Frontal cortex (tissue), 4 donors: ENCODE measurements around the gene PRG2. TPM values are rescaled to one million over a fixed set of nuclear protein-coding genes. Genes with fewer than 3 reads are reported as not detected.
"Not testable (repeated sequence)": the region's sequence is repeated elsewhere in the genome, so short reads cannot be mapped to it uniquely, and the experiment has no call there.

ENCODE experiments used
- DNase-seq, 2 donors: peaks; one replicate each; pipeline ENCODE4 v3.0.0; 2012; ENCODE audit warnings: low spot score in 2 of 2
- FAIRE-seq: peaks from 2 replicates; lab custom pipeline; 2012; peaks lifted over from hg19 to GRCh38; lab: Jason Lieb, UNC
- total RNA-seq: library from RNA; depleted of rRNA; stranded (reverse); fragments of >200 nt; gene quantifications from one replicate; pipeline ENCODE4 v1.2.3, GENCODE V29; 2014
- donor health status: control.
- donor health status: control.
- donor health status: control.

The PRG2 gene
- total RNA-seq, 1 donor from 2014 or later = not detected

- DNase-seq = no peak
- no peak for FAIRE-seq
Observed at GRCh38 chr11:57421805-57422204, 31.4 kb upstream of the PRG2 start.

DNA sequence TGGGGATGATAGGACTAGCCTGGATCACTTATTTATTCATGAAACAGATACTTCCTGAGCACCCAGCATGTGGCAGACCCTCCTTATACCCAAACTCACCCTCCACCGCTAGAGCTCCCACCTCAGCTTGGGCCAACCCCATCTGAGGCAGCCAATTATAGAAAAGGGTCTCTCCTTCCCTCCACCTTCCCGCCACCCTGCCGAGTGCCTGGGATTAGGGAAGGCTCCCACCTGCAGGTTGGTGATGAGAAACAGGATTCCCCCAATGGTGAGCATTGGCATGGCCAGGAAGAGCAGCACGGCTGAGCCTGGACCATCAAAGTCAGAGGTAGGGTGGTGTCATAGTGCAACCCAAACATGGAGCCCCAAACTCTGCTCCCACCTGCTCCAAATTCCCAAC is 30.6 kb upstream of the PRG2 start:
- DNase-seq = no peak
- no peak for FAIRE-seq

- no peak for FAIRE-seq
- DNase-seq = no peak
Observed at GRCh38 chr11:57419146-57419545, 28.7 kb upstream of the PRG2 start.

DNA sequence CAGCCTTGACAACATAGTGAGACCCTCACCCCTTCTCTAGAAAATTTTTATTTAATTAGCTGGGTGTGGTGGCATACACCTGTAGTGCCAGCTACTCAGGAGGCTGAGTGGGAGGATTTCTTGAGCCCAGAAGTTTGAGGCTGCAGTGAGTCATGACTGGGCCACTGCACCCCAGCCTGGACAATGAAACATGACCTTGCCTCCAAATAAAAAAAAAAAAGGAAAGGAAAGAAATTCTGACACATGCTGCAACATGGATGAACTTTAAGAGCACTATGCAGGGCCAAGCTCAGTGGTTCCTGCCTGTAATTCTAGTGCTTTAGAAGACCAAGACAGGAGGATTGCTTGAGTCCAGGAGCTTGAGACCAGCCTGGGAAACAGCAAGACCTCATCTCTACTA is 27.7 kb upstream of the PRG2 start:
- no peak for FAIRE-seq
- no peak for DNase-seq

- no peak for FAIRE-seq
- no peak for DNase-seq
Observed at GRCh38 chr11:57417056-57417455, 26.6 kb upstream of the PRG2 start.

- no peak for FAIRE-seq
- no peak for DNase-seq
Observed at GRCh38 chr11:57416436-57416835, 26.0 kb upstream of the PRG2 start.

DNA sequence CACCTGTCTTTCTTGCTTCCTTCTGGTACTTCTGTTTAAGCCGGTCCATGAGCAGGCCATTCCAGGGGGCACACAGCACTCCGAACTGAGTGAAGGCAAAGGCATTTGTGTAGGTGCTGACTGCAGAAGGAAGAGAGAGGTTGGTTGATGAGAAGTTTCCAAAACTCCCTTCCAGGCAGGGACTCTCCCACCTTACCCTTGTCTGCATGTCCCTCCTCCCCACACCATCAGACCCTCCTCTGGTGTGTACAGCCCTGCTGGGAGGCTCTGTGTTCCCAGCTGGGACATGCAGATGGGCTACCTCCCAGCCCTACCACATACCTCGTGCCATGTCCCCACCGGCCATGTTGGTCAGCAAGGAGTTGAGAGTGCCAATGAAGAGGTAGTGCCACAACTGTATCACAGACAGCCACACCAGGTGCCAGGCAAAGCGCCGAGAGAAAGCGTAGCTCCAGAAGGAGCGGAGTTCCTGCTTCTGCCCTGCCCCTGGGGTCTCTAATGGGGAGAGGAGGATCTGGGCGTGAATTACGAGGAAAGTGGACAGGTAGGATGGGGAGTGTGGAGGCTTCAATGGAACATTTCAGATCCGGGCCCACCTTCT is 24.3 kb upstream of the PRG2 start:
- no peak for FAIRE-seq
- DNase-seq = no peak

DNA sequence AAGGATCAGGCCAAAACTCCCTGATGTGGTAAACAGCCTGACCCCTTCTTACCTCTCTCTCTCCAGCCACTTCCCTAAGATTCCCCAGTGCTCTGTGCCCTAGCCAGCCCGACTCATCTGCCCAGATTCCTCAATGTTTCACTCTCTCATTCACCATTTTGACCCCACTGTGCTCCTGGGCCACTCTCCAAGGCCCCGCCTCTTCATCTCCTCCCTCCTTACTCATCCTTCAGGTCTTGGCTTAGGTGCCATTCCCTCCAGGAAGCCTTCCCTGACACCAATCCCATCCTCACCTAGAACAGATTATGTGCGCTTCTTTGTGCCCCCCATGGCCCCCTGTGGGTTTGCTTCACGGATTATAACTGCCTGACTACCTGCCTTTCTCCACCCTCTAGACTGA is 23.2 kb upstream of the PRG2 start:
- DNase-seq (no peak), FAIRE-seq (no peak)

- FAIRE-seq (no peak), DNase-seq (no peak)
Observed at GRCh38 chr11:57410287-57410686, 19.8 kb upstream of the PRG2 start.

DNA sequence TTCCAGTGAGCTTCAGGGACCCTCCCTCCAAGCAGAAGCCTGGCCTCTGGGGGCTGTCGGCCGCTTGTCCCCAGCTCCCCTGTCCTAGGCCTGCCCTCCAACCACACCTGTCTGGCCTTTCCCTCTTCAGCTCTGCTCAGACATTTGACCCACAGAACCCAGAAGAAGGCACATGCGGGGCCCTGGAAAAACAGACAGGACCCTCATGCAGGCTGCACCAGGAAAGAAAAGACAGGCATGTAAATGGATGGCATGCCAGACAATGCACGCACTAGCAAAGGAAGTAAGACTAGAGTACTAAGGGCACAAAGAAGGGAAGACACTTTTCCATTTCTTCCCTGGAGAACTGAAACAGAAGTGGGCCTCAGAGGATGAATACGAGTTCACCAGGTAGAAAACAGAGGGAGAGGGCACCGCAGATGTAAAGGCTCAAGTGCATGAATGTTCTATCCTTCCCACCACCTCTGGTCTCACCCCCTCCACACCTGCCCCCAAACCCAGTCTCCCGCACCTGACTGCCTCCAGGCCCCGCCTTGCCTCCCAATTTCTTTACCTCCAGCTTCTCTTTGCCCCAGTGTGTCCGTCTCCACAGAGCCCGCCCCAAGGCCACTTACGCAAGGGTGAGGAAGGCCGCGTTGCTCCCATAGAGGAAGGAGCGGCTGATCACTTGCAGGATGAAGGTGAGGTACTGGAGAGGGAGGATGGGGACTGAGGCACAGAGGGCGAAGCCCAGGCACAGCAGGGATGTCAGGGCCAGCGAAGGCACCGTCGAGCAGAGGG is 19.1 kb upstream of the PRG2 start:
- DNase-seq (no peak), FAIRE-seq (no peak)

GRCh38 chr11:57408771-57409170 is 18.3 kb upstream of the PRG2 start:
- FAIRE-seq = no peak

GRCh38 chr11:57407941-57408475 is 17.6 kb upstream of the PRG2 start:
- FAIRE-seq (no peak), DNase-seq (no peak)

More at GRCh38 chr11:57408771-57409170, 18.3 kb upstream of the PRG2 start:
- no peak for DNase-seq

DNA sequence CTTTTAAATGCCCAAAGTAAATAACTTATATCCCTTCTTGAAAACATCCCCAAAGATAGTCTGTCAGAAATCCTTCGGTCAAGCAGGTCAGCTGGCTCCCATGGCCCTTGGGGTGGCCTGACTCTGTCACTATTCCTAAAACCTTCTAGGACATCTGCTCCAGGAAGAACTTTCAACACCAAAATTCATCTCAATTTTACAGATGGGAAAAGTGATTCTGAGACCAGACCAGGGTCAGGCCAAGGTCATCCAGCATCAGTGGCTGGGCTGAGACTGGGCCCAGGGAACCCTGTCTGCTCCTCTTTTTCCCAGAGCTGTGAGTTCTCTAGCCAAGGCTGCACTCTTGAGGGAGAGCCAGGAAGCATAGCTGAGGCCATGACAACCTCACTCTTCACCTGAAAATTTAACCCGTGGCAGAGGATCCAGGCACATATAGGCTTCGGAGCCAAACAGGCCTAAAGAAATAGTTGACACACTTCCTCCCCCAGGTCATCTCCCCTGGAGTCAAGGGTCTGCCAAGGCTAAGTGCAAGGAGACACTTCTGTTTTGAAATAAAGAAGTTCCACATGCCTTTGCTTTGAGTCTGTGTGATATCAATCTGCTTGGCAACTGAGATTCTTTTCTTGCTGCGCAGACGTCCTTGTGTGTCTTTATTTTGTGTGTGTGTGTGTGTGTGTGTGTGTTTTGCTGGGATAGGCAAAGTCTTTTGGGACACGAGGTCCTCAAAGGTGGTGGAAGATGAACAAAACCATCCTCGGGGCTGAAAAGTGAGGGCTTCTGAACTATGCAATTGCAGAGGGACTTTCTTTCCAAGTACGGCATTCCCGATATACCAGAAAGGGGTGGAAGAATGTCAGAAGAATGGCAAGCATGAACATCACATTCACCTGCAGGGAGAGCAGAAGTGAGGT is 16.8 kb upstream of the PRG2 start:
- FAIRE-seq = no peak
- no peak for DNase-seq

GRCh38 chr11:57406337-57406904 is 16.0 kb upstream of the PRG2 start:
- FAIRE-seq (no peak), DNase-seq (no peak)

DNA sequence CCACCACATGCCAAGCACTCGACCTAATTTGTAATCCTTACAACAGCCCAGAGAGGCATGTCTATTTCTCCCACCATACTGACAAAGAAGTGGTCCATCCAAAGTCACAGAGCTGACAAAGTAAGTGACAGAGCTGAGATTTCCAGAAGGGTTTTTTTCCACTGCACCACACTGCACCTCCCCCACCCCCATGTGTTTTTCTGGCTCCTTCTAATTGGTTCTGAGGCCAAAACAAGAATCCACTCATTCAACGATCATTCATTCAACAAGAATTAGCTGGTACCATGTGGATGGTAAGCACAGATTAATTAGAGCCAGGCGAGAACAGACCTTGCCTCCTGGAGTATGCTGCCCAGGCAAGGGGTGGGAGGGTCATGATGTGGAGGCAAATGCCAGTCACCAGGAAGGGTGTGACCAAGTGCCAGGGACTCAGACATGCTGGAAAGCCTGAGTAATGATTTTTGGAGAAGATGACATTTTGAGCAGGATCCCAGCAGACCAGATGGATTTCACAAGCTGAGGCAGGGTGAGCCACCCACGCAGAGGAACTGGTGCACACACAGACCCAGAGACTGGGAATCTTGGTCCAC is 14.9 kb upstream of the PRG2 start:
- FAIRE-seq (no peak), DNase-seq (no peak)

- no peak for DNase-seq
- FAIRE-seq = no peak
Observed at GRCh38 chr11:57403802-57404147, 13.3 kb upstream of the PRG2 start.

GRCh38 chr11:57403003-57403801 is 12.8 kb upstream of the PRG2 start:
- not testable (repeated sequence) for DNase-seq, FAIRE-seq

DNA sequence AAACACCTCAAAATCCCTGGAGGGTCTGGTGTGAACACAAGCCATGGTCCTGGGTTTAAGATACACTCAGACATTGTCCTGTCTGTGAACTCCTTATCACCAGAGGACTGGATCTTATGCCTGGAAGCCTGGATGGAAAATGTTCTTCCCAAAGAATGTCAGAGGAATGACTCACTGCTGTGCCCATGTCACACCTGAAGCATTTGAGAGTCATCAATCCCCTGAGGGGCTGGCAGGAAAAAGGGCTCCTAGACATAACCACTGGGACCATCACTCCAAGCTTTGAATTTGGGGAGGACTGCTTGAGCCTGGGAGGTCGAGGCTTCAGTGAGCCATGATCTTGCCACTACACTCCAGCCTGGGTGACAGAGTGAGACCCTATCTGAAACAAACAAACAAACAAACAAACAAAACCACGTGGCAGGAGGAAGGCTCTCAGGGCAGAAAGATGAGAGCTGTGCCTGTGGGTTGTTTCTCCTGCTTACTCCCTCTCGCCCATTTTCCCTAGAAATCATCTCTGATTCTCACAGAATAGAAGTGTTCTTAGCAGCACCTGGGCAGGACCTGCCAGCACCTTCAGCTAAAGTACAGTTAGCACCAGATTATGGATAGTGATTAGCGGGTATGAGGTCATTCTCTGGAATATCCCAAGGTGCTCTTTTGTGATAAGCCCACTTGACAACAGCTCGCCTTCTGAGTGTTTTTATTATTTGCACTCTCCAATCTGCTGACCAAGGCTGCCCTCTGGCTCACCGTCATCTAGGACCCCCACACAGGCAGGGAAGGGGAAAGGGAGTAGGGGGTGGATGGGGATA is 11.9 kb upstream of the PRG2 start:
- DNase-seq (no peak), FAIRE-seq (no peak)
